Smooth muscle cell (in vitro differentiated cells): ENCODE results near the gene LCE3E. TPM values are rescaled to one million over a fixed set of nuclear protein-coding genes. Genes with fewer than 3 reads are reported as not detected.

Experiments used
- DNase-seq: peaks from one replicate; lab custom pipeline; 2025; ENCODE audit not compliant: unreplicated experiment; lab: John Stamatoyannopoulos, UW
- H2AFZ ChIP-seq: fragments of 200-600 bp; sonication (generic); 2 replicates; pipeline ENCODE4 v1.6.0; 2016; ENCODE audit warnings: antibody characterized with exemption, low read depth, mild to moderate bottlenecking
- H3F3A ChIP-seq: fragments of 200-600 bp; sonication (generic); 2 replicates; pipeline ENCODE4 v1.6.0; 2017; ENCODE audit warnings: antibody characterized with exemption, low read depth
- H3K27ac ChIP-seq: fragments of 200-600 bp; sonication (generic); 2 replicates; pipeline ENCODE4 v1.5.1; 2016; ENCODE audit warnings: low read depth, mild to moderate bottlenecking
- H3K27me3 ChIP-seq: fragments of 200-600 bp; sonication (generic); 2 replicates; pipeline ENCODE4 v1.6.1; 2016; ENCODE audit warnings: low read depth, mild to moderate bottlenecking
- H3K36me3 ChIP-seq: fragments of 200-600 bp; sonication (generic); 2 replicates; pipeline ENCODE4 v1.5.1; 2016; ENCODE audit warnings: low read depth
- H3K4me1 ChIP-seq: fragments of 200-600 bp; sonication (generic); 2 replicates; pipeline ENCODE4 v1.5.1; 2016; ENCODE audit warnings: low read depth
- H3K4me2 ChIP-seq: fragments of 200-600 bp; sonication (generic); 2 replicates; pipeline ENCODE4 v1.6.0; 2016; ENCODE audit warnings: mild to moderate bottlenecking
- H3K4me3 ChIP-seq: fragments of 200-600 bp; sonication (generic); 2 replicates; pipeline ENCODE4 v1.5.1; 2016; ENCODE audit warnings: mild to moderate bottlenecking
- H3K79me2 ChIP-seq: fragments of 200-600 bp; sonication (generic); 2 replicates; pipeline ENCODE4 v1.6.0; 2016; ENCODE audit warnings: low read depth, mild to moderate bottlenecking
- H3K9ac ChIP-seq: fragments of 200-600 bp; sonication (generic); 2 replicates; pipeline ENCODE4 v1.6.0; 2016; ENCODE audit warnings: low read depth
- H3K9me3 ChIP-seq: fragments of 200-600 bp; sonication (generic); replicated peaks from 2 replicates; pipeline ENCODE4 v1.5.1; 2016; ENCODE audit warnings: low read depth
- H4K20me1 ChIP-seq: fragments of 200-600 bp; sonication (generic); 2 replicates; pipeline ENCODE4 v1.6.0; 2016; ENCODE audit warnings: low read depth
- CTCF ChIP-seq: fragments of 200-600 bp; sonication (generic); IDR thresholded peaks from 2 replicates; pipeline ENCODE4 v1.5.1; 2017; ENCODE audit warnings: borderline replicate concordance, mild to moderate bottlenecking, antibody characterized with exemption; ENCODE audit not compliant: insufficient read depth, poor library complexity, severe bottlenecking
- WGBS: methylation state at CpG from one replicate; pipeline ENCODE4 v1.1.7; 2016; ENCODE audit warnings: low lambda C conversion rate; 5-methylcytosine and 5-hydroxymethylcytosine counted together
- polyA plus RNA-seq: library from polyadenylated mRNA; unstranded; fragments of >200 nt; fragmentation: Nextera tagmentation; extraction: Ambion mirVana; gene quantifications from 2 replicates; pipeline ENCODE4 v1.2.1, GENCODE V29; 2016
- total RNA-seq: library from RNA; depleted of rRNA; stranded (reverse); fragments of >200 nt; gene quantifications from 2 replicates; pipeline ENCODE4 v1.2.3, GENCODE V29; 2014

LCE3E gene
- total and polyA plus RNA-seq, 2 experiments from 2014 or later: not detected

GRCh38 chr1:152535774-152536173 is 30.8 kb downstream of the LCE3E start:
- no peak overlapping the region for H2AFZ ChIP-seq
- no peak overlapping the region for H3K4me3 ChIP-seq
- no peaks in the 10 kb centered on the region for H3F3A ChIP-seq
- 59% methylated on average over 3 of the region's 3 CpGs for WGBS
- no peaks in the 10 kb centered on the region for H3K79me2 ChIP-seq
- H3K4me2 ChIP-seq: no peak overlapping the region
- TF ChIP-seq CTCF: no peak
- no peak for DNase-seq
- peaks cover 6% of the 10 kb centered on the region for H3K9me3 ChIP-seq
- no peaks in the 10 kb centered on the region for H3K36me3 ChIP-seq
- no peaks in the 10 kb centered on the region for H4K20me1 ChIP-seq
- no peaks in the 10 kb centered on the region for H3K27me3 ChIP-seq
- no peak overlapping the region for H3K9ac ChIP-seq
- H3K4me1 ChIP-seq: no peaks in the 10 kb centered on the region
- no peak overlapping the region for H3K27ac ChIP-seq

- 52% methylated on average over 7 of the region's 7 CpGs for WGBS
- Histone ChIP-seq H3K27ac (no peak overlapping the region), H3K9me3 (peaks cover 20% of the 10 kb centered on the region), H3K79me2 (no peaks in the 10 kb centered on the region), H3K4me3 (no peak overlapping the region), H3K36me3 (no peaks in the 10 kb centered on the region), H3K9ac (no peak overlapping the region), H3K4me2 (no peak overlapping the region), H4K20me1 (no peaks in the 10 kb centered on the region), H3F3A (no peaks in the 10 kb centered on the region), H2AFZ (no peak overlapping the region), H3K27me3 (no peaks in the 10 kb centered on the region), H3K4me1 (no peaks in the 10 kb centered on the region)
- no peak for DNase-seq
- no peak for TF ChIP-seq CTCF
These were observed 33.1 kb downstream of the LCE3E start for GRCh38 chr1:152533327-152533938.

GRCh38 chr1:152525080-152525641 is 41.4 kb downstream of the LCE3E start:
- Histone ChIP-seq H2AFZ (no peak overlapping the region), H3K27ac (no peak overlapping the region), H3K4me3 (no peak overlapping the region), H3K9ac (no peak overlapping the region), H3K4me1 (no peaks in the 10 kb centered on the region), H3K79me2 (no peaks in the 10 kb centered on the region), H3K36me3 (no peaks in the 10 kb centered on the region), H4K20me1 (no peaks in the 10 kb centered on the region), H3K9me3 (peaks cover 19% of the 10 kb centered on the region), H3K4me2 (no peak overlapping the region), H3K27me3 (no peaks in the 10 kb centered on the region), H3F3A (no peaks in the 10 kb centered on the region)
- DNase-seq: no peak
- WGBS: 15% methylated on average over 1 of the region's 1 CpG
- no peak for TF ChIP-seq CTCF

- no peak for DNase-seq
- Histone ChIP-seq H3K9ac (no peak overlapping the region), H3K4me3 (no peak overlapping the region), H3K27ac (no peak overlapping the region), H4K20me1 (no peaks in the 10 kb centered on the region), H3K4me2 (no peak overlapping the region), H3K27me3 (no peaks in the 10 kb centered on the region), H2AFZ (no peak overlapping the region), H3K79me2 (no peaks in the 10 kb centered on the region), H3K36me3 (no peaks in the 10 kb centered on the region), H3K4me1 (no peaks in the 10 kb centered on the region), H3F3A (no peaks in the 10 kb centered on the region), H3K9me3 (peaks cover 6% of the 10 kb centered on the region)
- WGBS: 54% methylated on average over 4 of the region's 4 CpGs
- TF ChIP-seq CTCF: no peak
These were observed 46.0 kb downstream of the LCE3E start for GRCh38 chr1:152520561-152521090.
